GM12892 (cell line): Measurements from ENCODE around the gene E2F4.

Experiments
- DNase-seq: peaks from one replicate; pipeline ENCODE4 v3.0.0; 2011; ENCODE audit not compliant: insufficient read length
- FAIRE-seq: peaks from 2 replicates; lab custom pipeline; 2011; peaks lifted over from hg19 to GRCh38; lab: Jason Lieb, UNC
- POLR2A ChIP-seq: IDR thresholded peaks from 2 replicates; pipeline ENCODE4 v1.6.1; 2011; ENCODE audit warnings: low read depth, low read length, control low read depth
- POLR2AphosphoS5 ChIP-seq: IDR thresholded peaks from 2 replicates; pipeline ENCODE4 v1.6.1; 2011; ENCODE audit warnings: low read depth, low read length, control low read depth
- TAF1 ChIP-seq: IDR thresholded peaks from 2 replicates; pipeline ENCODE4 v1.6.1; 2011; ENCODE audit warnings: low read depth, mild to moderate bottlenecking, control low read depth, low read length, borderline replicate concordance

E2F4 gene

DNA sequence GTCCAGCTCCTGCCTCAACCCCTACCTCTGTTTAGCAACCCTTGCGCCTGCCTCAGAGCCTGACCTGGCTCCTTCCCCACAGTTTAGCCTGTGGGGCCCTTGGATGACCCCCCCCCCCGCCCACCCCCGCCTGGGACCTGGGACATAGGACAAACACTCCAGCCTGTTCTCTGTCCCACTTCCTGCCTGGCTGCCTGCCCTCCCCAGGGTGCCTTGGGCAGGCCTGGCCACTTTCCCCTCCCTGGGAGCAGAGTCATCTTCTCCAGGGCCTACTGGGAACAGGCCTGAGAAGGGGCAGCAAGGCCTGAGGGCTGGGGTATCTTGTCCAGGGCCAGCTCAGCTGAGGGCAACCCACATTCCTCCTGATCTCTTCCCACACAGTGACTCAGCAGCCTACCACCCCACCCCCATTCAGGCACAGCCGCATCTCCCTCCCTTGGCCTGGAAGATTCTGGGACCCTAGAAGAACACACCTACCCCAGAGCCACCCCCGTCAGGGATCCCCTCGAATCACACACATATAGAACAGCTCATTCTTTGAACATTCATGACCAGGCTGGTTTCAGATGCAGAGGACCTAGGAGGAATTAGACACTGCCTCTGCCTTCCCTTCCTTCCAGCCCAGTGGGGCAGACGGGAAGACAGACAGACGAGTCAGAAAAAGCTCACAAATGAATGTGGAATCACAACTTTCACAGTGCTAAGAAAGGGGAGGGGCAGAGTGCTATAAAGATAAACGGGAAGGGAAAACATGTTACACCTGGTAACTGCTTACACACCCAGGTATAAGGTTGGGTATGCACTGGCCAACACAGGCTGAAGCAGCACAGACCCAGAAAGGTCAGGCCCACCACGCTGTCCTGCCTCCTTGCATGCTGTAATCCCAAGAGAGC lies 49.3 kb downstream of the E2F4 start:
- TF ChIP-seq POLR2AphosphoS5: no peak
- TF ChIP-seq TAF1: no peak
- TF ChIP-seq POLR2A: no peak
- FAIRE-seq: no peak
- DNase-seq: no peak

GRCh38 chr16:67242138-67242730 lies 50.3 kb downstream of the E2F4 start:
- DNase-seq (no peak), FAIRE-seq (no peak)
- TF ChIP-seq TAF1 (no peak), POLR2A (no peak), POLR2AphosphoS5 (no peak)

DNA sequence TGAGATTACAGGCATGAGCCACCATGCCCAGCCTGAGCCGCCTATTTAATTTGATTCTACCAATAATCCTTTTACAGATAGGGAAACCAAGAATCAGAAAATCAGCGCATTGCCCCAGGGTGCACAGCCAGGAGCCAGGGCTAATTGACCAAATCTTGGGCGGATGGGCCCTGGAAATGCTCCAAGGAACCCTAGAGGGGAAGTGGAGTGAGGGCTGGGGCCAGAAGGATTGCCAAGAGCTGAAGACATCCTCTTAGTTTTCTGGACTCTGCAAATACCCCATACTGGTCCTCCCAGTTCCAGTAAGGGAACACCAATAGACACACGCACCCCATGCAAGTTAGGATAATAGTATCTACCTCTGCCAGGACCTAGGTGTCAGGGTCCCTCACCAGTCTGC lies 51.5 kb downstream of the E2F4 start:
- FAIRE-seq: no peak
- DNase-seq: no peak
- TF ChIP-seq POLR2AphosphoS5 (no peak), POLR2A (no peak), TAF1 (no peak)

- peak; percentile 69 for TF ChIP-seq POLR2A
- peak; percentile 72 for TF ChIP-seq POLR2AphosphoS5
- 0 out of 2 replicates have a peak, but pooled peaks have one; percentile 30 for TF ChIP-seq TAF1
- FAIRE-seq: peak; percentile 77
- DNase-seq: peak; percentile 87
These were observed 52.6 kb downstream of the E2F4 start for GRCh38 chr16:67244387-67245185.

DNA sequence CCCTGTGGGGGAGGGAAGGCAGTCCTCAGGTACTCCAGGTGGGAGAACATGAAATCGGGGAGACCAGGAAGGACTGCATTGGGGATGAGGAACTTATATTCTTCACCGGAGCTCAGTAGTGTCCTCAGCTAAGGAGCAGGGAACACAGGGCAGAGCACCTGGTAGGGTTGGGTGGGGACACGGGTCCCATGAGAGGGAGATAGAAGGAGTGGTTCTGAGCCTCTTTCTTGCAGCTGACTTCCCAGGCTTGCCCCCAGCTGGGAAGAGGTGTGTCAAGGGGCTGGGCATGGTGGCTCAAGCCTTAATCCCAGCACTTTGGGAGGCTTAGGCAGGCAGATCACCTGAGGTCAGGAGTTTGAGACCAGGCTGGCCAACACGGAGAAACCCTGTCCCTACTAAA lies 53.2 kb downstream of the E2F4 start:
- DNase-seq: no peak
- no peak for FAIRE-seq

DNA sequence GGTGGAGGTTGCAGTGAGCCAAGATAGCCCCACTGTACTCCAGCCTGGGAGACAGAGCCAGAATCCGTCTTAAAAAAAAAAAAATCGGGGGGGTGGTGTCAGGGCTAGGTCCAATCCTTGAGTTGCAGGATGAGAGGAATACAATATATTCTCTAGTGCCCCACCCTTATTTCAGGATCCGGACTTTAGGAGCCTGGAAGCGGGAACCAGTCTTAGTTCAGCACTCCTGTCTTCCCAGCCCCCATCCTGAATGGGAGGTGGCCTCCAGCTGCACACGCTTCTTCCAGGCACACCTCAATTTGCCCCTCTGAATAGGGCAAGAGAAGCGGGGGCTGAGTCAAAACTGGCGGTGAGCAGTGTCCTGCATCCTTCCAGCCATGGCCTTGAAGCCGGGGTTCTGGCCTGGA lies 53.7 kb downstream of the E2F4 start:
- no peak for FAIRE-seq
- TF ChIP-seq TAF1: no peak
- no peak for TF ChIP-seq POLR2AphosphoS5
- no peak for TF ChIP-seq POLR2A

More for the DNA sequence above, 53.2 kb downstream of the E2F4 start:
- no peak for TF ChIP-seq POLR2AphosphoS5

GRCh38 chr16:67246081-67246755 lies 54.3 kb downstream of the E2F4 start:
- peak; percentile 51; the same call in 1 of the 2 replicates for TF ChIP-seq POLR2A
- TF ChIP-seq POLR2AphosphoS5: no peak; the same call in 1 of the 2 replicates
- TF ChIP-seq TAF1: no peak
- FAIRE-seq (peak; percentile 79), DNase-seq (peak; percentile 63)

More for the DNA sequence above, 53.7 kb downstream of the E2F4 start:
- DNase-seq: no peak

DNA sequence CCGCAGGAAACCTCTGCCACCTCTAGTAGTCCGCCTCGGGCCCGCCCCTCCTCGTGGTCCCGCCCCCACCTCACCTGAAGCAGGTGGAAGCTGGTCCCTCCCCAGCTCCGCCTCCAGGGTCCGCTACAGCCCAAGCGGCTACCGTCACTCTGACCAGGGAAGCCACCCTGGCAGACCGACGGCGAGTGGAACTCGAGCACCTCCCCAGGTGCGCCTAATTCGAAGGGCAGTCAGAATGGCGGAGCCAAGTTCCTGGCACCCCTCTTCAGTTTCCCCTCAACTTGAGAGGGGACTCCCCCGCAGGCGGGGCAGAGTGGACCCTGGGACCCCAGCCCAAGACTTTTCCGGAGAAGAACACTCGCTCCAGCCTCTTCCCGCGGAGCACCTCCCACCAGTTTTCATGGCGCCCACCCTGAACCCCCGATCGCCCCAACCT lies 54.8 kb downstream of the E2F4 start:
- TF ChIP-seq POLR2AphosphoS5: no peak
- no peak for TF ChIP-seq POLR2A
- no peak for TF ChIP-seq TAF1
- FAIRE-seq: no peak
- DNase-seq: no peak

DNA sequence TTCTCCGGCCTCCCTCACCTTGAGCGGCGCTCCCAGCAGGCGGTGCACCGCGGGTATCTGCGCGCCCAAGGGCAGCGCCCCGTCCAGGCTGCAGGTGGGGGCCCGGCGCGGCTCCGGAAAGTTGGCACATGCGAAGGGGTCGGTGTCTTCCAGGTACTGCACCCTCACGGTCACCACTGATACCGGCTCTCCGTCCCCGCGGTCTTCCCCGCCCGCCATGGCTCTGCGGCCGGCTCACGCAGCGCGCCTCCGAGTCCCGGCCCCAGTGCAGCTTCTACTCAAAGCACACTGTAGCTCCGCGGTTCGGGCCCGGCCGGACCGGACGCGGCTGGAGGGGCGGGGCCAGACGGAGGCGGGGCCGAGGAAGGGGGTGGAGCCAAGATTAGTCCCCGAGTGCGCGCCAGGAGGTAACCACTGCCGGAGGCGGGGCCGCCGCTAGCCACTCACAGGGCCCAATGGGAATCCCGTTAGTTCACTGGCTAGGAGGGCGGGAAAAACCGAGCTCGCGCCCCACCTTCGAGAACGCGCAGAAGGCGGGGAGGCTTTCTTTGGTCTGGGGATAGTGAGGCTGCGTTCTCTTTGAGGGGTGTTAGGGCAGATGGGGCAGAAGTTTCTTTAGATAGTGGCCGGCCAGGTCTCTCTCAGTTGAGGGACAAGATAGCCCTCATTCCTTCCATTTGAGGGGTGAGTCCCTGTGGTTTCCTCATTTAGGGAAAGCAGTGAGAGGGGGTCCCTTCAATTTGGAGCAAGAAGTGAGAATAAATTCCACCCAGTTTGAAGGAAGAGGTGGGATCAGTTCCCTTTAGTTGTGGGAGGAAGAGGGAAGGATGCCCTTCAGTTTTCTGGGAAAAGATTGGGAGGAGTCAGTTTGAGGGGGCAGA lies 55.5 kb downstream of the E2F4 start, which contains the start of gene FHOD1:
Gene FHOD1 (minus strand): TSS at position 290 of the 881 bp plus-strand sequence. CDS start 71 bp downstream, at position 219.
- peak; percentile 70; the same call in 1 of the 2 replicates for TF ChIP-seq POLR2A
- peak; percentile 65; the same call in 1 of the 2 replicates for TF ChIP-seq TAF1
- TF ChIP-seq POLR2AphosphoS5: no peak
- peak; percentile 91 for FAIRE-seq
- peak; percentile 88 for DNase-seq

DNA sequence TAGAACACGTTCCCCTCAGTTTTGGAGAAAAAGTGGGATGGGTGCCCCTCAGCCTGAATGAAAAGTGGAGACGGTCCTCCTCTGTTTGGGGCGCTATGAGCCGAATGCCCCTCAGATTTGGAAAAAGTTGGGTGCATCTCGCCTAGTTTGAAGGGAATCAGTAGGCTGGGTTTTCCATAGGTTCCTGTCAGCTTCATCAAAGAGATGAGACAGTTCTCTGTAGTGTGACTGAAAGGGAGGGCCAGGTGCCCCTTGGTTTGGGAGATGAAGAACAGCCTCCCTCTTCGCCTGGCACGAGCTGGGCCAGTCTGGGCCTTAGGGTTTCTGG lies 56.1 kb downstream of the E2F4 start:
- DNase-seq: no peak
- FAIRE-seq: peak; percentile 24
- TF ChIP-seq POLR2A: no peak
- TF ChIP-seq TAF1: no peak
- TF ChIP-seq POLR2AphosphoS5: no peak
